ENCODE measurements around the gene ADAMTS4.

The ADAMTS4 gene, protein sequence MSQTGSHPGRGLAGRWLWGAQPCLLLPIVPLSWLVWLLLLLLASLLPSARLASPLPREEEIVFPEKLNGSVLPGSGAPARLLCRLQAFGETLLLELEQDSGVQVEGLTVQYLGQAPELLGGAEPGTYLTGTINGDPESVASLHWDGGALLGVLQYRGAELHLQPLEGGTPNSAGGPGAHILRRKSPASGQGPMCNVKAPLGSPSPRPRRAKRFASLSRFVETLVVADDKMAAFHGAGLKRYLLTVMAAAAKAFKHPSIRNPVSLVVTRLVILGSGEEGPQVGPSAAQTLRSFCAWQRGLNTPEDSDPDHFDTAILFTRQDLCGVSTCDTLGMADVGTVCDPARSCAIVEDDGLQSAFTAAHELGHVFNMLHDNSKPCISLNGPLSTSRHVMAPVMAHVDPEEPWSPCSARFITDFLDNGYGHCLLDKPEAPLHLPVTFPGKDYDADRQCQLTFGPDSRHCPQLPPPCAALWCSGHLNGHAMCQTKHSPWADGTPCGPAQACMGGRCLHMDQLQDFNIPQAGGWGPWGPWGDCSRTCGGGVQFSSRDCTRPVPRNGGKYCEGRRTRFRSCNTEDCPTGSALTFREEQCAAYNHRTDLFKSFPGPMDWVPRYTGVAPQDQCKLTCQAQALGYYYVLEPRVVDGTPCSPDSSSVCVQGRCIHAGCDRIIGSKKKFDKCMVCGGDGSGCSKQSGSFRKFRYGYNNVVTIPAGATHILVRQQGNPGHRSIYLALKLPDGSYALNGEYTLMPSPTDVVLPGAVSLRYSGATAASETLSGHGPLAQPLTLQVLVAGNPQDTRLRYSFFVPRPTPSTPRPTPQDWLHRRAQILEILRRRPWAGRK

GRCh38 chr1:161198897-161199431 is at the start of gene ADAMTS4:
Gene ADAMTS4, minus strand, starts transcription at chr1:161199054. Its CDS starts 427 bp downstream, at chr1:161198627.
- H3K27me3 ChIP-seq (ENCODE audit: control insufficient read depth, low read length), result no peaks in the 10 kb centered on the region
- H3K27ac ChIP-seq (ENCODE audit: low read depth, low read length), result no peak within 1 kb of the TSS
- peaks cover 8% of the 10 kb centered on the region for H3K36me3 ChIP-seq (ENCODE audit: control insufficient read depth, low read length)
- H3K4me2 ChIP-seq (ENCODE audit: low read length), result no peak within 1 kb of the TSS
- H3F3A ChIP-seq (ENCODE audit: control insufficient read depth, insufficient read depth), result 0 out of 2 replicates have a peak, but pooled peaks cover 3% of the 10 kb centered on the region
- no peak for TF ChIP-seq EZH2phosphoT487 (IDR thresholded peaks at IDR 0.05; ENCODE audit: borderline replicate concordance, low read length)
- H3K9me3 ChIP-seq (ENCODE audit: control insufficient read depth, insufficient read depth, low read length), result no peaks in the 10 kb centered on the region
- no peaks in the 10 kb centered on the region for H4K20me1 ChIP-seq (ENCODE audit: control insufficient read depth, insufficient read depth, low read depth, low read length)
- no peak within 1 kb of the TSS for H3K4me3 ChIP-seq (ENCODE audit: low read length)
- H3K9me2 ChIP-seq (replicated peaks; ENCODE audit: control insufficient read depth, low read length), result no peaks in the 10 kb centered on the region
- peaks cover 52% of the 10 kb centered on the region for H3K4me1 ChIP-seq (ENCODE audit: control insufficient read depth, low read length)
- peaks cover 17% of the 10 kb centered on the region for H3K79me2 ChIP-seq (ENCODE audit: control insufficient read depth, low read length)

GRCh38 chr1:161244888-161245287 is 46.0 kb upstream of the ADAMTS4 start:
- no peak for TF ChIP-seq EZH2phosphoT487 (IDR thresholded peaks at IDR 0.05; ENCODE audit: borderline replicate concordance, low read length)
- TF ChIP-seq, protein P1, sequence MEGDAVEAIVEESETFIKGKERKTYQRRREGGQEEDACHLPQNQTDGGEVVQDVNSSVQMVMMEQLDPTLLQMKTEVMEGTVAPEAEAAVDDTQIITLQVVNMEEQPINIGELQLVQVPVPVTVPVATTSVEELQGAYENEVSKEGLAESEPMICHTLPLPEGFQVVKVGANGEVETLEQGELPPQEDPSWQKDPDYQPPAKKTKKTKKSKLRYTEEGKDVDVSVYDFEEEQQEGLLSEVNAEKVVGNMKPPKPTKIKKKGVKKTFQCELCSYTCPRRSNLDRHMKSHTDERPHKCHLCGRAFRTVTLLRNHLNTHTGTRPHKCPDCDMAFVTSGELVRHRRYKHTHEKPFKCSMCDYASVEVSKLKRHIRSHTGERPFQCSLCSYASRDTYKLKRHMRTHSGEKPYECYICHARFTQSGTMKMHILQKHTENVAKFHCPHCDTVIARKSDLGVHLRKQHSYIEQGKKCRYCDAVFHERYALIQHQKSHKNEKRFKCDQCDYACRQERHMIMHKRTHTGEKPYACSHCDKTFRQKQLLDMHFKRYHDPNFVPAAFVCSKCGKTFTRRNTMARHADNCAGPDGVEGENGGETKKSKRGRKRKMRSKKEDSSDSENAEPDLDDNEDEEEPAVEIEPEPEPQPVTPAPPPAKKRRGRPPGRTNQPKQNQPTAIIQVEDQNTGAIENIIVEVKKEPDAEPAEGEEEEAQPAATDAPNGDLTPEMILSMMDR (IDR thresholded peaks at IDR 0.05; ENCODE audit: low read depth, low read length, poor library complexity, severe bottlenecking), result no peak
- no peaks in the 10 kb centered on the region for H3K9me2 ChIP-seq (replicated peaks; ENCODE audit: control insufficient read depth, low read length)
- H3K4me3 ChIP-seq (ENCODE audit: low read length), result no peak overlapping the region
- H3K4me1 ChIP-seq (ENCODE audit: control insufficient read depth, low read length), result peaks cover 7% of the 10 kb centered on the region; the same call in 1 of the 2 replicates
- H3F3A ChIP-seq (ENCODE audit: control insufficient read depth, insufficient read depth), result no peaks in the 10 kb centered on the region
- H3K27me3 ChIP-seq (ENCODE audit: control insufficient read depth, low read length), result no peaks in the 10 kb centered on the region
- H3K4me2 ChIP-seq (ENCODE audit: low read length), result no peak overlapping the region
- H3K9me3 ChIP-seq (ENCODE audit: control insufficient read depth, insufficient read depth, low read length), result no peaks in the 10 kb centered on the region
- no peaks in the 10 kb centered on the region for H3K36me3 ChIP-seq (ENCODE audit: control insufficient read depth, low read length)
- H4K20me1 ChIP-seq (ENCODE audit: control insufficient read depth, insufficient read depth, low read depth, low read length), result no peaks in the 10 kb centered on the region
- H3K27ac ChIP-seq (ENCODE audit: low read depth, low read length), result no peak overlapping the region
- H3K79me2 ChIP-seq (ENCODE audit: control insufficient read depth, low read length), result no peaks in the 10 kb centered on the region

DNA sequence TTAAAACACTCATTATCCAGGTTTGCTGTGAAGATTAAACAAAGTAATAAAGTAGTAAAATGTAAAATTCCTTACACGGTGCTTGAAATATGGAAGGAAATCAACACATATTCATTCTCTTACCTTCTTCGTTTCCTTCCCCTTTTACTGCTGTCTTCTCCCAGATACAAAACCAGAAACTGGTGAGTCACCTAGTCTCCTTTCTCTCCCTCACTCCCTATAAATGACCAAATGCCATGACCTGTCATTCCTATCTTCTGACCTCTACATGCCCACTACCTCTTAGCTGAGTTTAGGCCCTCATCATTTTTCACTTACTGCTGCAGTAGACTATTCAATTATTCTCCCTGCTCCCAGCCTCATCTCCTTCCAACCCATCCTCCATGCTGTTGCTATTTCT is 43.5 kb upstream of the ADAMTS4 start:
- Histone ChIP-seq H3K4me1 (ENCODE audit: control insufficient read depth, low read length) (peaks cover 7% of the 10 kb centered on the region; the same call in 1 of the 2 replicates), H3K27ac (ENCODE audit: low read depth, low read length) (no peak overlapping the region), H3K4me2 (ENCODE audit: low read length) (no peak overlapping the region)

More for the DNA sequence above, 43.5 kb upstream of the ADAMTS4 start:
- Histone ChIP-seq H3K9me2 (replicated peaks; ENCODE audit: control insufficient read depth, low read length) (no peaks in the 10 kb centered on the region), H3K27me3 (ENCODE audit: control insufficient read depth, low read length) (no peaks in the 10 kb centered on the region), H3K36me3 (ENCODE audit: control insufficient read depth, low read length) (no peaks in the 10 kb centered on the region), H3K79me2 (ENCODE audit: control insufficient read depth, low read length) (no peaks in the 10 kb centered on the region), H4K20me1 (ENCODE audit: control insufficient read depth, insufficient read depth, low read depth, low read length) (no peaks in the 10 kb centered on the region), H3K9me3 (ENCODE audit: control insufficient read depth, insufficient read depth, low read length) (no peaks in the 10 kb centered on the region), H3F3A (ENCODE audit: control insufficient read depth, insufficient read depth) (no peaks in the 10 kb centered on the region), H3K4me3 (ENCODE audit: low read length) (no peak overlapping the region)
- TF ChIP-seq EZH2phosphoT487 (IDR thresholded peaks at IDR 0.05; ENCODE audit: borderline replicate concordance, low read length), result no peak
- TF ChIP-seq, protein P1 (IDR thresholded peaks at IDR 0.05; ENCODE audit: low read depth, low read length, poor library complexity, severe bottlenecking), result no peak

All from DOHH2 (cell line).